GM12874 (cell line): ENCODE measurements around the gene DFFB.

Source experiments
- TF ChIP-seq, protein P1 (sequence below): IDR thresholded peaks from 2 replicates; pipeline ENCODE4 v1.5.1; 2011; ENCODE audit warnings: low read depth, mild to moderate bottlenecking, control low read depth, low read length, moderate library complexity; ENCODE audit not compliant: insufficient read depth

DFFB gene

DNA sequence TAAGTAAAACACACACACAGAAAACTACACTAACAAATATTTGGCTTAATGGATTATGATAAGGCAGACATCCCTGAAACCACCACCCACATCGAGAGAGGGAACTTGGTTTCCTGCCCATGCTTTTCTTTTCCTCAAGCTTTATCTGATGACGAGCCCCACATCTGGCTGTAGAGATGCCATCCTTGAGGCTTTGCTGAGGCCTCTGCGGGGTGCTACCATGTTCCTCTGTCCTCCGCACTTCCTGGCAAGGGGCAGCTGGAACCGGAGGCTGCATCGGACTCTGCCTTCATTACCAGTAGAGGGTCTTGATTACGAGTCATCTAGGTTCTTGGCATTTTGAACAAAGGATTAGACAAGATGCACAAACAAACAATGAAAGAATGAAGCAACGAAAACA is 64.5 kb downstream of the DFFB start:
- TF ChIP-seq, protein P1, sequence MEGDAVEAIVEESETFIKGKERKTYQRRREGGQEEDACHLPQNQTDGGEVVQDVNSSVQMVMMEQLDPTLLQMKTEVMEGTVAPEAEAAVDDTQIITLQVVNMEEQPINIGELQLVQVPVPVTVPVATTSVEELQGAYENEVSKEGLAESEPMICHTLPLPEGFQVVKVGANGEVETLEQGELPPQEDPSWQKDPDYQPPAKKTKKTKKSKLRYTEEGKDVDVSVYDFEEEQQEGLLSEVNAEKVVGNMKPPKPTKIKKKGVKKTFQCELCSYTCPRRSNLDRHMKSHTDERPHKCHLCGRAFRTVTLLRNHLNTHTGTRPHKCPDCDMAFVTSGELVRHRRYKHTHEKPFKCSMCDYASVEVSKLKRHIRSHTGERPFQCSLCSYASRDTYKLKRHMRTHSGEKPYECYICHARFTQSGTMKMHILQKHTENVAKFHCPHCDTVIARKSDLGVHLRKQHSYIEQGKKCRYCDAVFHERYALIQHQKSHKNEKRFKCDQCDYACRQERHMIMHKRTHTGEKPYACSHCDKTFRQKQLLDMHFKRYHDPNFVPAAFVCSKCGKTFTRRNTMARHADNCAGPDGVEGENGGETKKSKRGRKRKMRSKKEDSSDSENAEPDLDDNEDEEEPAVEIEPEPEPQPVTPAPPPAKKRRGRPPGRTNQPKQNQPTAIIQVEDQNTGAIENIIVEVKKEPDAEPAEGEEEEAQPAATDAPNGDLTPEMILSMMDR, result no peak

DNA sequence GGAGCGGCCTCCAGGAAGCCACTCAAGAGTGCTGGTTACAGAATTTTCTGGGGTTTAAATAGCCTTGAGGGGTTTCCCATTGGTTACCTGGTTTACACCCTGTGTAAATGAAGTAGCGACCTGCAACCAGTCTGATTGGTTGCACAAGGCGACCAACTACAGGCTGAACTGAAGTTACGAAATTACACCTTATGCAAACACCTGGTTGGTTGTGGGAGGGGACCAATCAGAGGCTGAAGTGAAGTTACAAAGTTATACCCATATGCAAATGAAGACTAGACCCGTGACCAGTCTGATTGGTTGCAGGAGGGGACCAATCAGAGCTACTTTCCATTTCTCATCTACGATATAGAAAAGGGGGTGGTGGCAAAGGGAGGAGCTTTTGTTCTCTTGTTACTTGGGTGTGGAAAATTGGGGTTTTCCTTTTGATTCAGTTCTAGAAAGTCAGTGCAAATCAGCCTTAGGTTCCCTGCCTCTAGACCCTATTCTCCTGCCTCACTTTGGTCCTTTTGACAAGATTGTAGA is 65.0 kb downstream of the DFFB start:
- TF ChIP-seq, protein P1, result no peak

DNA sequence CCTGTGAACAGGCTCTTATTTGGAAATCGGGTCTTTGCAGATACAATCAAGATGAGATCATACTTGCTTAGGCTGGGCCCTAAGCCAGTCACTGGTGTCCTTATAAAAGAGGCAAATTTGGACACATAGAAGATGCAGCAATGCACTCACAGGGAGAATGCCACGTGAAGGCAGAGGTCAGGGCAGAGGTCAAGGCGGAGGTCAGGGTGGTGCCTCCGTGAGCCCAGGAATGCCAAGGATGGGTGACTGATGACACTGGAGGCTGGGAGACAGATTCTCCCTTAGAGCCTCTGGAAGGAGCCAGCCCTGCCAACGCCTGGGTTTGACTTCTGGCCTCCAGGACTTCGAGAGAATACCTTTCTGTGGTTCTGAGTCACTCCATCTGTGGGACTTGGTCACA is 65.6 kb downstream of the DFFB start:
- TF ChIP-seq, protein P1, result no peak

DNA sequence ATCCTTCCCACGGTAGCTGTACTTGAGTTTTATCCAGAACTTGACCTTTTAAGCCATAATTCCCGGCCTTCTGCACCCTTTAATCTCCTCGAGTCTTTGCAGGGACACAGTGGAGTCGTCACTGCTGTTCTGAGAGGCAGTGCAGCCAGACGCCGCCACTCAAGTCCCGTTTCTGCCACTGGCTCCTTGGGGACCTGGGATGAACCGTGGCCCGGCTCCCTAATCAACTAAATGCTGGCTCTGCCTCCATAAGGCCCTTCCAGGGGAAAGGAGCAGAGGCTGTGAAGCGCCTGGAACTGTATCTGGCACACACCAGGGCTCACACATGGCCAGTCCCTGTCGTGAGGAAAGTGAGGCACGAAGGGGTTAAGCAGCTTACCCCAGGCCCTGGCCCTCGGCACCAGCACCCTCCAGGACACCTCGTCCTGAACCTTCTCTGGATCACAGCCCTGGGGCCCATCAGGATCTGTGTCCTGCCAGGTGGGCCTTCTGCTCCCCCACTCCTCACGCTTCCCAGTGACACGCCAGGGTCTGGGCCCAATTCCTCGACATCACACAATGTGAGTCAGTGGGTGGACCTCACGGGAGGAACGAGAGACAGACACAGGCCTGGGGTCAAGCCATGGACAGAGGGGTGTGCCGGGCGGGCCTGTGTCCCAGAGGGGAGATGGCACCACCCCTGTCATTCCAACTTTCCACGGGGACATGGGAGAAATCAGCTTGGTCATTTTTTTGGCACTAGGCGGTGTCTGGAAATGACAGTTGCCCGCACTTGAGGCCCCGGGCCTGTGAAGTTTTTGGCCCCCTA is 66.3 kb downstream of the DFFB start:
- TF ChIP-seq, protein P1, result no peak

DNA sequence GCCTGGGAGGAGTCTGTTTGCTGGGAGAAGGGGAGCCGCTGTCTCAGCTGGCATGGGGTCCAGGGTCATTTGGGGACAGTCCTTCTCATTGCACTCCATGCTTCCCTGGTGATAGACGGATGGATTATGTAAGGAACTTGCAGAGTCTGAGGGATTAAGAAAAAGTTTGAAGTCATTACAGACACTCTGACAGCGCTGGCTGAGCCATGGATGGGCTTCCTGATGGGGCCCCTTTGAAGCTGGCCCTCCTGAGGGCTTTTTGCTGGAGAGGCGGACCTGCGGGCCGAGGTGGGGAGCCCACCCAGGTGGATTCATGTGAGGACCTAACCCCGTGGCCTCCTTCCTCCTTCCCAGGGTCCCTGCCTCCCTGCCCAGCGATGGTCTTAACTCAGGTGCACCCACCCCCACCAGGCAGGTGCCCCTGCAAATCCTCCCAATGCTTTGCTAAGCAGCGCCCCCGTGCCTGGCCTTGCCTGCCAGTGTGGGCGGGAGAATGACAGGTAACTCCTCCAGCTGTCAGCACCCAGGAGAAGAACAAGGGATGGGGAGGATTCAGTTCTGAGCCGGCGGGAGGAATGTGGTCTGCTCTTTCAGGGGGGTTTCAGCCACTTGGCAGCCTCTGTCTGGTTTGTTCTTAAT is 67.0 kb downstream of the DFFB start:
- TF ChIP-seq, protein P1, result no peak

DNA sequence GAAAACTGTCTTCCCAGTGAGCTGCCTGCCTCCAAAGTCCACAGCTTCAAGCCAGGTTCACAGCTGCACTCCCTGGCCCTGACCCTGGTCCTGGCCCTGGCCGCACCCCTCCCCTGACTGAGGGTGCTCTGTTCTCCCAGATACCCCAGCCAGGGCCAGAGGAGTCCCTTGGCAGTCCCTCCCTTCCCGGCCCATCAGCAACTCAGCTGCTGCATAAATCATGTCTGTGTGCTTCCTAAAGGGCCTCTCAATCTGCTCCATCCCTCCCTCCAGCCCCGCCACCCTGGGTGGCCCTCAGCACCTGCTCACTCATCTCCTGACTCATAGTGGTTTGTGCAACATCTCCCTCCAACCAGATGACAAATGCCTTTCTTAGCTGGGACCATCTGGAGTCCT is 67.5 kb downstream of the DFFB start:
- TF ChIP-seq, protein P1, result no peak

DNA sequence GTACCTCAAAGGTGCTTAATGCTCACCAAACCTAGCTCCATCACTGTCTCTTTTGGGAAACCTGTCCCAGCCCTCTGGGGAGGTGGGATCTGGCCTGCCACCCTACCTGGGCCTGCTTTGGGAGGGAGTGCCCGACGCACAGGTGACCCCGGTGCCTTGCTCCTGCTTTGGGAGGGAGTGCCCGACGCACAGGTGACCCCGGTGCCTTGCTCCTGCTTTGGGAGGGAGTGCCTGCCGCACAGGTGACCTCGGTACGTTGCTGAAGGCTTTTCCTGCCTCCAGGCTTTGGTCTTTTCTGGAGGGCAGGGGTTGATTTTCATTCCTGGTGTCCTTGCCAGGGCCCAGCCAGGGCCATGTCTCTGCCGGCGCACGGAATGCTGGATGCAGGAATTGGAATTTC is 68.0 kb downstream of the DFFB start:
- TF ChIP-seq, protein P1, result no peak
